K562 (cell line): ENCODE results near the gene FAM200A. TPM values are rescaled to one million over a fixed set of nuclear protein-coding genes. Genes with fewer than 3 reads are reported as not detected.
A peak's percentile ranks its signal among the peaks of the same experiment; 100 is the strongest.

Source experiments
- ATAC-seq: fragments of 200-7000 bp; cut with Tn5 transposase; 3 replicates; pipeline ENCODE4 v1.9.1; 2020; ENCODE audit warnings: moderate library complexity
- BruUV-seq: library from RNA; stranded (reverse); fragments of 400-500 nt; replicated peaks from 2 replicates; lab custom pipeline; 2021; lab: Mats Ljungman, UMichigan
- CTCF ChIA-PET: fragments of 300-600 bp; formaldehyde crosslinking; extraction: SDS; loops from one replicate; lab custom pipeline; 2021; ENCODE audit warnings: low intra/inter-chr PET ratio; lab: Yijun Ruan, JAX
- POLR2A ChIA-PET: fragments of 300-600, 350-650 bp; sonication (Branson Sonifier 250); formaldehyde crosslinking; extraction: SDS; loops from one replicate; lab custom pipeline; 2021; ENCODE audit warnings: antibody characterized with exemption, inconsistent platforms; lab: Yijun Ruan, JAX
- DNase-seq, 4 experiments: peaks; one replicate each; pipeline versions ENCODE4 v3.0.0 to v3.0.0-alpha.2; 2011 to 2018; ENCODE audit warnings: low spot score in 3 of 4, mixed read lengths in 3 of 4; ENCODE audit errors: extremely low read depth in 1 of 4
- FAIRE-seq: peaks from 2 replicates; lab custom pipeline; 2011; peaks lifted over from hg19 to GRCh38; lab: Jason Lieb, UNC
- H2AFZ ChIP-seq: 2 replicates; pipeline ENCODE4 v1.6.0; 2011; ENCODE audit warnings: low read depth, low read length, control low read depth, inconsistent platforms
- H3K27ac ChIP-seq: fragments of 200-600 bp; 3 replicates; pipeline ENCODE4 v1.8.0; 2011; ENCODE audit warnings: low read depth, mild to moderate bottlenecking, control low read depth, inconsistent platforms, low read length, moderate library complexity, mixed read lengths; ENCODE audit errors: extremely low read depth
- H3K27me3 ChIP-seq, 2 experiments: fragments of 300-600 bp in 1 of 2; 2 replicates in 1 of 2; 3 replicates in 1 of 2; pipeline versions ENCODE4 v1.6.0 to v1.8.0; 2011; ENCODE audit warnings: inconsistent platforms in 2 of 2, low read length in 2 of 2, mild to moderate bottlenecking in 1 of 2, mixed read lengths in 1 of 2, moderate library complexity in 1 of 2; ENCODE audit not compliant: control insufficient read depth in 2 of 2, insufficient read depth in 2 of 2
- H3K36me3 ChIP-seq: fragments of 300-600 bp; 3 replicates; pipeline ENCODE4 v1.8.0; 2011; ENCODE audit warnings: mild to moderate bottlenecking, low read length, inconsistent platforms; ENCODE audit not compliant: control insufficient read depth, insufficient read depth
- H3K4me1 ChIP-seq, 2 experiments: fragments of 200-600 bp in 1 of 2; replicated peaks in 1 of 2; 2 replicates in 1 of 2; 3 replicates in 1 of 2; pipeline versions ENCODE4 v1.5.1 to v1.8.0; 2011; ENCODE audit warnings: inconsistent platforms in 2 of 2, low read length in 2 of 2, mild to moderate bottlenecking in 1 of 2, mixed read lengths in 1 of 2, moderate library complexity in 1 of 2; ENCODE audit not compliant: control insufficient read depth in 2 of 2, insufficient read depth in 2 of 2
- H3K4me2 ChIP-seq: 2 replicates; pipeline ENCODE4 v1.6.1; 2011; ENCODE audit warnings: low read length, control low read depth, inconsistent platforms, mixed read lengths; ENCODE audit not compliant: insufficient read depth
- H3K4me3 ChIP-seq: fragments of 200-600 bp; sonication (generic), shearing (Covaris generic); 2 replicates; pipeline ENCODE4 v1.5.1; 2016; ENCODE audit warnings: control low read depth, inconsistent platforms
- H3K79me2 ChIP-seq: fragments of 200-600 bp; 3 replicates; pipeline ENCODE4 v1.8.0; 2011; ENCODE audit warnings: low read length, inconsistent platforms; ENCODE audit not compliant: control insufficient read depth, insufficient read depth
- H3K9ac ChIP-seq, 2 experiments: 2 replicates each; pipeline versions ENCODE4 v1.6.0 to v1.6.1; 2011; ENCODE audit warnings: low read depth in 2 of 2, low read length in 2 of 2, control low read depth in 1 of 2, inconsistent platforms in 1 of 2, mild to moderate bottlenecking in 1 of 2, mixed read lengths in 1 of 2; ENCODE audit not compliant: insufficient read depth in 1 of 2
- H3K9me1 ChIP-seq: one replicate; pipeline ENCODE4 v1.6.0; 2011; ENCODE audit warnings: inconsistent platforms, mild to moderate bottlenecking, low read length, moderate library complexity; ENCODE audit not compliant: control insufficient read depth, insufficient read depth
- H3K9me3 ChIP-seq: replicated peaks from 2 replicates; pipeline ENCODE4 v1.5.1; 2011; ENCODE audit warnings: low read depth, low read length, inconsistent platforms; ENCODE audit not compliant: control insufficient read depth, insufficient read depth
- H4K20me1 ChIP-seq: replicated peaks from 2 replicates; pipeline ENCODE4 v1.6.1; 2011; ENCODE audit warnings: low read length, inconsistent platforms, mixed read lengths; ENCODE audit not compliant: control insufficient read depth, insufficient read depth
- CBX1 ChIP-seq: sonication (generic); IDR thresholded peaks from 2 replicates; pipeline ENCODE4 v1.6.1; 2016; ENCODE audit warnings: antibody characterized with exemption, low read depth, mild to moderate bottlenecking
- CBX3 ChIP-seq, 2 experiments: IDR thresholded peaks; 1 replicate in 1 of 2; 2 replicates in 1 of 2; pipeline ENCODE4 v1.6.1; 2012; ENCODE audit warnings: inconsistent platforms in 2 of 2, low read length in 2 of 2, borderline replicate concordance in 1 of 2, control low read depth in 1 of 2
- CBX5 ChIP-seq: IDR thresholded peaks from 2 replicates; pipeline ENCODE4 v1.6.1; 2014; ENCODE audit warnings: low read depth, borderline replicate concordance
- RBM25 ChIP-seq: fragments of 200-400 bp; formaldehyde crosslinking; IDR thresholded peaks from 2 replicates; pipeline ENCODE4 v1.6.1; 2018; ENCODE audit warnings: low read length, low read depth, moderate library complexity; ENCODE audit not compliant: severe bottlenecking
- TRIM24 ChIP-seq, 2 experiments: fragments of 450-650 bp; IDR thresholded peaks; 2 replicates each; pipeline ENCODE4 v1.6.1; 2016
- TRIM28 ChIP-seq: fragments of 450-650 bp; IDR thresholded peaks from 2 replicates; pipeline ENCODE4 v1.6.1; 2017
- ZNF75A ChIP-seq: fragments of 450-650 bp; formaldehyde crosslinking; IDR thresholded peaks from 2 replicates; pipeline ENCODE4 v1.4.0; 2020; ENCODE audit warnings: mild to moderate bottlenecking
- whole genome bisulfite sequencing: fragments of 100-300 bp; shearing (Covaris generic); methylation state at CpG from one replicate; pipeline ENCODE4 v1.1.6; 2016; ENCODE audit warnings: low coverage, mixed read lengths; ENCODE audit not compliant: insufficient coverage; ENCODE audit errors: missing lambda C conversion rate; 5-methylcytosine and 5-hydroxymethylcytosine counted together
- in situ Hi-C: fragments of 300-500 bp; cut with MboI; formaldehyde crosslinking; loops from 4 replicates; pipeline ENCODE4 v1.15.0; 2018; ENCODE audit warnings: inconsistent platforms, mixed read lengths
- intact Hi-C: fragments of 100-400 bp; cut with micrococcal nuclease; formaldehyde crosslinking; loops from 2 replicates; pipeline ENCODE4 v1.14.2; 2022
- polyA plus RNA-seq, 8 experiments: library from polyadenylated mRNA; depleted of rRNA in 4 of 8; stranded (reverse) in 5 of 8; unstranded in 3 of 8; fragments of >200 nt; fragmentation: Nextera tagmentation in 2 of 8; fragmentation: Illumina TruSeq in 1 of 8; extraction: Ambion mirVana in 2 of 8; extraction: Trizol in 1 of 8; gene quantifications; 2 replicates each; pipeline versions ENCODE4 v1.2.1 to v1.2.3, GENCODE V29; 2011 to 2014; ENCODE audit warnings: inconsistent platforms in 1 of 8, missing spikeins in 1 of 8
- total RNA-seq, 7 experiments: library from RNA; depleted of rRNA in 6 of 7; stranded (reverse); fragments of >200 nt in 6 of 7; fragmentation: Illumina TruSeq in 2 of 7; extraction: Trizol in 2 of 7; gene quantifications; 2 replicates each; pipeline versions ENCODE4 v1.2.1 to v1.2.3, GENCODE V29; 2011 to 2021; ENCODE audit warnings: low replicate concordance in 1 of 7
- TF ChIP-seq, protein P1 (sequence below): sonication (generic); formaldehyde crosslinking; IDR thresholded peaks from 2 replicates; pipeline ENCODE4 v1.8.0; 2022; ENCODE audit warnings: mild to moderate bottlenecking, missing genetic modification reagents
- TF ChIP-seq, protein P2 (sequence below): sonication (generic); formaldehyde crosslinking; IDR thresholded peaks from 2 replicates; pipeline ENCODE4 v1.8.0; 2023; ENCODE audit warnings: missing genetic modification reagents, mild to moderate bottlenecking, borderline replicate concordance

Gene FAM200A
- total and polyA plus RNA-seq, 9 of the 15 experiments (the other 6 are each of a cell fraction or from before 2014, with no cell fraction given) = 3.3 to 11.2 (median 8.3) TPM

DNA sequence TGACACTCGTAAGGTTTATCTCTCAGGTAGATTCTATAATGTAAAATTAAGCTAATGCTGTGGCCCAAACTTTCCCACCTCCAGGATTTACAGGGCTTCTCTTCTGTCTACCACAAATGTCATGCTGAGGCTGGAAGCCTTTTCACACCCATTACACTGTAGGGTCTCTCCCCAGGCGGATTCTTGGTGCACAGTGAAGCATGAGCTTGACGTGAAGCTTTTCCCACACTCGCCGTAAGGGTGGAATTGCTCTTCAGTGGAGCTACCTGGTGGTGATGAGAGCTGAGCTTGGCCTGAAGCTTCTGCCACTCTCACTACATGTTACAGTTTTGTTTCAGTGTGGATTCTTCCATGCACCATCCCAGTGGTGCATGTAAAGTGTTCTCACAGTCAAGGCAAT lies 11.4 kb downstream of the FAM200A start:
- Histone ChIP-seq H3K27me3 (no peaks in the 10 kb centered on the region), H4K20me1 (no peaks in the 10 kb centered on the region), H3K4me1 (no peaks in the 10 kb centered on the region), H3K4me3 (no peak overlapping the region), H3K27ac (no peak overlapping the region), H3K9me1 (no peaks in the 10 kb centered on the region), H3K9ac (no peak overlapping the region), H3K36me3 (no peaks in the 10 kb centered on the region), H3K79me2 (no peaks in the 10 kb centered on the region), H2AFZ (no peak overlapping the region), H3K4me2 (no peak overlapping the region), H3K9me3 (peaks cover 6% of the 10 kb centered on the region)
- POLR2A ChIA-PET = interaction anchor here (0.9 kb wide), 1 partner anchor 24 kb away, joined by 5 read pairs; no protein-coding TSS in a partner anchor
- FAIRE-seq (no peak), DNase-seq (no peak), ATAC-seq (no peak)
- WGBS = 57% methylated on average over 5 of the region's 5 CpGs
- no TSS peak for BruUV-seq
- CTCF ChIA-PET = no interaction called here
- intact Hi-C loops (no loop called here), in situ Hi-C loops (no loop called here)
- peak; percentile 97 for TF ChIP-seq ZNF75A (CRISPR knock-in tag)
- peak; percentile 84 for TF ChIP-seq TRIM28
- TF ChIP-seq TRIM24 (IDR thresholded peaks at IDR 0.05) = 0 out of 4 replicates have a peak, but pooled peaks of 1 of the 2 experiments have one; percentile 13
- TF ChIP-seq CBX3 (IDR thresholded peaks at IDR 0.05; ENCODE audit: borderline replicate concordance in 1 of 2, low read length in 2 of 2) = peak in 1 of 2 experiments; percentile 62; a peak in 1 of 3 replicates
- TF ChIP-seq, protein P1, sequence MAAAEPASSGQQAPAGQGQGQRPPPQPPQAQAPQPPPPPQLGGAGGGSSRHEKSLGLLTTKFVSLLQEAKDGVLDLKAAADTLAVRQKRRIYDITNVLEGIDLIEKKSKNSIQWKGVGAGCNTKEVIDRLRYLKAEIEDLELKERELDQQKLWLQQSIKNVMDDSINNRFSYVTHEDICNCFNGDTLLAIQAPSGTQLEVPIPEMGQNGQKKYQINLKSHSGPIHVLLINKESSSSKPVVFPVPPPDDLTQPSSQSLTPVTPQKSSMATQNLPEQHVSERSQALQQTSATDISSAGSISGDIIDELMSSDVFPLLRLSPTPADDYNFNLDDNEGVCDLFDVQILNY (CRISPR knock-in tag) = no peak
- peak; percentile 39; the same call in 1 of the 2 replicates for TF ChIP-seq CBX1
- TF ChIP-seq RBM25 = peak; percentile 61
- TF ChIP-seq CBX5 = 0 out of 2 replicates have a peak, but pooled peaks have one; percentile 35
- TF ChIP-seq, protein P2, sequence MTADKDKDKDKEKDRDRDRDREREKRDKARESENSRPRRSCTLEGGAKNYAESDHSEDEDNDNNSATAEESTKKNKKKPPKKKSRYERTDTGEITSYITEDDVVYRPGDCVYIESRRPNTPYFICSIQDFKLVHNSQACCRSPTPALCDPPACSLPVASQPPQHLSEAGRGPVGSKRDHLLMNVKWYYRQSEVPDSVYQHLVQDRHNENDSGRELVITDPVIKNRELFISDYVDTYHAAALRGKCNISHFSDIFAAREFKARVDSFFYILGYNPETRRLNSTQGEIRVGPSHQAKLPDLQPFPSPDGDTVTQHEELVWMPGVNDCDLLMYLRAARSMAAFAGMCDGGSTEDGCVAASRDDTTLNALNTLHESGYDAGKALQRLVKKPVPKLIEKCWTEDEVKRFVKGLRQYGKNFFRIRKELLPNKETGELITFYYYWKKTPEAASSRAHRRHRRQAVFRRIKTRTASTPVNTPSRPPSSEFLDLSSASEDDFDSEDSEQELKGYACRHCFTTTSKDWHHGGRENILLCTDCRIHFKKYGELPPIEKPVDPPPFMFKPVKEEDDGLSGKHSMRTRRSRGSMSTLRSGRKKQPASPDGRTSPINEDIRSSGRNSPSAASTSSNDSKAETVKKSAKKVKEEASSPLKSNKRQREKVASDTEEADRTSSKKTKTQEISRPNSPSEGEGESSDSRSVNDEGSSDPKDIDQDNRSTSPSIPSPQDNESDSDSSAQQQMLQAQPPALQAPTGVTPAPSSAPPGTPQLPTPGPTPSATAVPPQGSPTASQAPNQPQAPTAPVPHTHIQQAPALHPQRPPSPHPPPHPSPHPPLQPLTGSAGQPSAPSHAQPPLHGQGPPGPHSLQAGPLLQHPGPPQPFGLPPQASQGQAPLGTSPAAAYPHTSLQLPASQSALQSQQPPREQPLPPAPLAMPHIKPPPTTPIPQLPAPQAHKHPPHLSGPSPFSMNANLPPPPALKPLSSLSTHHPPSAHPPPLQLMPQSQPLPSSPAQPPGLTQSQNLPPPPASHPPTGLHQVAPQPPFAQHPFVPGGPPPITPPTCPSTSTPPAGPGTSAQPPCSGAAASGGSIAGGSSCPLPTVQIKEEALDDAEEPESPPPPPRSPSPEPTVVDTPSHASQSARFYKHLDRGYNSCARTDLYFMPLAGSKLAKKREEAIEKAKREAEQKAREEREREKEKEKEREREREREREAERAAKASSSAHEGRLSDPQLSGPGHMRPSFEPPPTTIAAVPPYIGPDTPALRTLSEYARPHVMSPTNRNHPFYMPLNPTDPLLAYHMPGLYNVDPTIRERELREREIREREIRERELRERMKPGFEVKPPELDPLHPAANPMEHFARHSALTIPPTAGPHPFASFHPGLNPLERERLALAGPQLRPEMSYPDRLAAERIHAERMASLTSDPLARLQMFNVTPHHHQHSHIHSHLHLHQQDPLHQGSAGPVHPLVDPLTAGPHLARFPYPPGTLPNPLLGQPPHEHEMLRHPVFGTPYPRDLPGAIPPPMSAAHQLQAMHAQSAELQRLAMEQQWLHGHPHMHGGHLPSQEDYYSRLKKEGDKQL (CRISPR knock-in tag) = no peak
